K562 (cell line): ENCODE data around the gene SLC2A4. TPM values are rescaled to one million over a fixed set of nuclear protein-coding genes. Genes with fewer than 3 reads are reported as not detected.

Experiments used
- ARNT ChIP-seq, 2 experiments: fragments of 450-650 bp; IDR thresholded peaks; 2 replicates each; pipeline ENCODE4 v1.6.1; 2016; ENCODE audit warnings: mild to moderate bottlenecking in 1 of 2
- CBFB ChIP-seq: sonication (generic); formaldehyde crosslinking; IDR thresholded peaks from 2 replicates; pipeline ENCODE4 v1.4.0; 2020; ENCODE audit warnings: mild to moderate bottlenecking, missing genetic modification reagents
- IRF1 ChIP-seq: sonication (generic); formaldehyde crosslinking; IDR thresholded peaks from 2 replicates; pipeline ENCODE4 v1.8.0; 2022; ENCODE audit warnings: missing genetic modification reagents, mild to moderate bottlenecking, borderline replicate concordance
- IRF9 ChIP-seq: fragments of 450-650 bp; IDR thresholded peaks from 2 replicates; pipeline ENCODE4 v1.6.1; 2016; ENCODE audit warnings: missing biosample characterization, missing genetic modification characterization
- LEF1 ChIP-seq: fragments of 450-650 bp; IDR thresholded peaks from 2 replicates; pipeline ENCODE4 v1.6.1; 2016; ENCODE audit warnings: mild to moderate bottlenecking
- NFE2L1 ChIP-seq: fragments of 450-650 bp; IDR thresholded peaks from 2 replicates; pipeline ENCODE4 v1.6.1; 2016; ENCODE audit warnings: missing genetic modification characterization, low read depth, mild to moderate bottlenecking, missing compliant biosample characterization, moderate library complexity, borderline replicate concordance
- OTX1 ChIP-seq: fragments of 450-650 bp; formaldehyde crosslinking; IDR thresholded peaks from 2 replicates; pipeline ENCODE4 v1.4.0; 2022; ENCODE audit warnings: mild to moderate bottlenecking
- SP2 ChIP-seq: IDR thresholded peaks from 2 replicates; pipeline ENCODE4 v1.6.1; 2011; ENCODE audit warnings: mild to moderate bottlenecking, low read depth, low read length, moderate library complexity; ENCODE audit not compliant: poor library complexity, severe bottlenecking; ENCODE audit errors: extremely low read depth
- SUPT5H ChIP-seq: fragments of 450-650 bp; IDR thresholded peaks from 2 replicates; pipeline ENCODE4 v1.6.1; 2016
- ZNF197 ChIP-seq: fragments of 200-800 bp; sonication (Bioruptor generic); IDR thresholded peaks from 2 replicates; pipeline ENCODE4 v1.6.1; 2016; ENCODE audit warnings: low read depth, missing genetic modification characterization, missing compliant biosample characterization
- ZNF398 ChIP-seq: fragments of 250-450 bp; sonication (Bioruptor Pico); IDR thresholded peaks from 2 replicates; pipeline ENCODE4 v1.8.0; 2021; ENCODE audit warnings: moderate library complexity, mild to moderate bottlenecking, inconsistent platforms
- polyA plus RNA-seq, 8 experiments: library from polyadenylated mRNA; depleted of rRNA in 4 of 8; stranded (reverse) in 5 of 8; unstranded in 3 of 8; fragments of >200 nt; fragmentation: Nextera tagmentation in 2 of 8; fragmentation: Illumina TruSeq in 1 of 8; extraction: Ambion mirVana in 2 of 8; extraction: Trizol in 1 of 8; gene quantifications; 2 replicates each; pipeline versions ENCODE4 v1.2.1 to v1.2.3, GENCODE V29; 2011 to 2014; ENCODE audit warnings: inconsistent platforms in 1 of 8, missing spikeins in 1 of 8
- total RNA-seq, 7 experiments: library from RNA; depleted of rRNA in 6 of 7; stranded (reverse); fragments of >200 nt in 6 of 7; fragmentation: Illumina TruSeq in 2 of 7; extraction: Trizol in 2 of 7; gene quantifications; 2 replicates each; pipeline versions ENCODE4 v1.2.1 to v1.2.3, GENCODE V29; 2011 to 2021; ENCODE audit warnings: low replicate concordance in 1 of 7
- TF ChIP-seq, protein P1 (sequence below): IDR thresholded peaks from 2 replicates; pipeline ENCODE4 v1.6.1; 2011; ENCODE audit warnings: borderline replicate concordance, low read depth, mild to moderate bottlenecking, moderate library complexity, low read length; ENCODE audit not compliant: insufficient read depth, poor library complexity, severe bottlenecking
- TF ChIP-seq, protein P2 (sequence below): fragments of 250-450 bp; sonication (Bioruptor Pico); IDR thresholded peaks from 2 replicates; pipeline ENCODE4 v1.8.0; 2022; ENCODE audit warnings: moderate library complexity, mild to moderate bottlenecking, inconsistent platforms

Gene SLC2A4
- total and polyA plus RNA-seq, 9 of the 15 experiments (the other 6 are each of a cell fraction or from before 2014, with no cell fraction given): 0.74 to 3.5 (median 1.6) TPM

DNA sequence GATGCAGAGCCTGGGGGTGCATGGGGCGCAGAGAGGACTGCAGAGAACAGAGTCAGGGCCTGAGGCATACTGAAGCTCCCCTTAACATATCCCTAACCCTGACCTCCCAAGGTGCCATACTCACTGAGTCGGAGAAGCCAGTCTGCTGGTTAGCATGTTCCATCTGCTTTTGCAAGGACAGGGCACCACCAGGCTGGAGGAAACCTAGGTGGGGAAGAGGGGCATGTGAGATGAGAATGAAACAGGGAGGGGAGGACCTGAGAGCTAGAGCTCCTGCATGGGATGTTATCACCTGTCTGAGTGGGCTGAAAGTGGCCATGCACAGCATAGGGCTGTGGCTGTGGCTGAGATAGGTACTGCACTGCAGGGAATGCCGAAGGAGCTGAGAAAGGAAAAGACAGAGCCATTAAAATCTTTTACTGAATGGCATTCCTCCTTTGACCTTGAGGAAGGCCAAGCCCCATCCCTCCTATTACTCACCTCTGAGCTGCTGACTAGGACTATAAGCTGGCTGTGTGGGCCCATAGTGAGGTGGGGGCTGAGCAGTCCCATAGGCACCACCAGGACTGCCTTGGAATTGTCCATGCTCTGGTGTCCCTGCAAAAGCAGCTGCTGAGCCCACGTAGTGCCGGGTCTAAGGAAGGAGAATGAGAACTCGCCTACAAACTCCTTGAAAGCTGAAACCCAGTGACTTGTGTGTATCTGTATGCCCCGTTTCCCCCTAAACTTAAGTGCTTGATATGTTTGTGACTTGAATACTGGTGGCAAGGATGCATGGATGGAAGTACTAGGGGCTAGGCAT, 31.8 kb downstream of the SLC2A4 start (continued):
- TF ChIP-seq ZNF197 (CRISPR knock-in tag) (no peak), NFE2L1 (no peak), SUPT5H (peak; percentile 77), ZNF398 (CRISPR knock-in tag) (no peak), CBFB (CRISPR knock-in tag) (no peak), IRF1 (CRISPR knock-in tag) (no peak), LEF1 (no peak), OTX1 (CRISPR knock-in tag) (no peak), SP2 (no peak), ARNT (IDR thresholded peaks at IDR 0.05) (no peak), IRF9 (tag) (no peak)
- TF ChIP-seq, protein P1, sequence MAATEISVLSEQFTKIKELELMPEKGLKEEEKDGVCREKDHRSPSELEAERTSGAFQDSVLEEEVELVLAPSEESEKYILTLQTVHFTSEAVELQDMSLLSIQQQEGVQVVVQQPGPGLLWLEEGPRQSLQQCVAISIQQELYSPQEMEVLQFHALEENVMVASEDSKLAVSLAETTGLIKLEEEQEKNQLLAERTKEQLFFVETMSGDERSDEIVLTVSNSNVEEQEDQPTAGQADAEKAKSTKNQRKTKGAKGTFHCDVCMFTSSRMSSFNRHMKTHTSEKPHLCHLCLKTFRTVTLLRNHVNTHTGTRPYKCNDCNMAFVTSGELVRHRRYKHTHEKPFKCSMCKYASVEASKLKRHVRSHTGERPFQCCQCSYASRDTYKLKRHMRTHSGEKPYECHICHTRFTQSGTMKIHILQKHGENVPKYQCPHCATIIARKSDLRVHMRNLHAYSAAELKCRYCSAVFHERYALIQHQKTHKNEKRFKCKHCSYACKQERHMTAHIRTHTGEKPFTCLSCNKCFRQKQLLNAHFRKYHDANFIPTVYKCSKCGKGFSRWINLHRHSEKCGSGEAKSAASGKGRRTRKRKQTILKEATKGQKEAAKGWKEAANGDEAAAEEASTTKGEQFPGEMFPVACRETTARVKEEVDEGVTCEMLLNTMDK: no peak
- TF ChIP-seq, protein P2, sequence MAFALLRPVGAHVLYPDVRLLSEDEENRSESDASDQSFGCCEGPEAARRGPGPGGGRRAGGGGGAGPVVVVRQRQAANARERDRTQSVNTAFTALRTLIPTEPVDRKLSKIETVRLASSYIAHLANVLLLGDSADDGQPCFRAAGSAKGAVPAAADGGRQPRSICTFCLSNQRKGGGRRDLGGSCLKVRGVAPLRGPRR (CRISPR knock-in tag): no peak
